MM.1S (cell line): ENCODE data around the gene CEP43.
A peak's percentile ranks its signal among the peaks of the same experiment; 100 is the strongest.
"Not testable (repeated sequence)": the region's sequence is repeated elsewhere in the genome, so short reads cannot be mapped to it uniquely, and the experiment has no call there.

Source experiments
- EZH2 ChIP-seq: fragments of 300-600 bp; sonication (generic); optimal IDR thresholded peaks from 2 replicates; pipeline ENCODE3; 2017; ENCODE audit warnings: low read depth, mild to moderate bottlenecking, antibody characterized with exemption, low read length, mixed read lengths
- TF ChIP-seq, protein P1 (sequence below): fragments of 300-600 bp; sonication (generic); IDR thresholded peaks from 2 replicates; pipeline ENCODE4 v1.5.1; 2016; ENCODE audit warnings: antibody characterized with exemption, low read length, mixed read lengths

DNA sequence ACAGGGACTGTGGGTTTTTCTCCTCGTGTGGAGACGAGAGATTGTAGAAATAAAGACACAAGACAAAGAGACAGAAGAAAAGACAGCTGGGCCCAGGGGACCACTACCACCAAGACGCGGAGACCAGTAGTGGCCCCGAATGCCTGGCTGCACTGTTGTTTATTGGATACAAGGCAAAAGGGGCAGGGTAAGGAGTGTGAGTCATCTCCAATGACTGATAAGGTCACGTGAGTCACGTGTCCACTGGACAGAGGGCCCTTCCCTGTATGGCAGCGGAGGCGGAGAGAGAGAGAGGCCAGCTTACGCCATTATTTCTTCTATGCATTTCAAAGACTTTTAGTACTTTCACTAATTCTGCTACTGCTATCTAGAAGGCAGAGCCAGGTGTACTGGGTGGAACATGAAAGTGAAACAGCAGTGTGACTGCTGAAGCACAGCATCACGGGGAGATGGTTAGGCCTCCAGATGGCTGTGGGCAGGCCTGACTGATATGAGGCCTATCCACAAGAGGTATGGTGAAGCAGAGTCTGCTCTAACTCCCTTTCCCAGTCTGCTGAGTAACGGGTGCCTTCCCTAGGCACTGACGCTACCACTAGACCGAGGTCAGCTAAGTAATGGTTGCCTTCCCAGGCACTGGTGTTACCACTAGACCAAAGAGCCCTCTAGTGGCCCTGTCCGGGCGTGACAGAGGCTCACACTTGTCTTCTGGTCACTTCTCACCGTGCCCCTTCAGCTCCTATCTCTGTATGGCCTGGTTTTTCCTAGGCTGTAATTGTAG lies 48.1 kb upstream of the CEP43 start:
- TF ChIP-seq, protein P1, sequence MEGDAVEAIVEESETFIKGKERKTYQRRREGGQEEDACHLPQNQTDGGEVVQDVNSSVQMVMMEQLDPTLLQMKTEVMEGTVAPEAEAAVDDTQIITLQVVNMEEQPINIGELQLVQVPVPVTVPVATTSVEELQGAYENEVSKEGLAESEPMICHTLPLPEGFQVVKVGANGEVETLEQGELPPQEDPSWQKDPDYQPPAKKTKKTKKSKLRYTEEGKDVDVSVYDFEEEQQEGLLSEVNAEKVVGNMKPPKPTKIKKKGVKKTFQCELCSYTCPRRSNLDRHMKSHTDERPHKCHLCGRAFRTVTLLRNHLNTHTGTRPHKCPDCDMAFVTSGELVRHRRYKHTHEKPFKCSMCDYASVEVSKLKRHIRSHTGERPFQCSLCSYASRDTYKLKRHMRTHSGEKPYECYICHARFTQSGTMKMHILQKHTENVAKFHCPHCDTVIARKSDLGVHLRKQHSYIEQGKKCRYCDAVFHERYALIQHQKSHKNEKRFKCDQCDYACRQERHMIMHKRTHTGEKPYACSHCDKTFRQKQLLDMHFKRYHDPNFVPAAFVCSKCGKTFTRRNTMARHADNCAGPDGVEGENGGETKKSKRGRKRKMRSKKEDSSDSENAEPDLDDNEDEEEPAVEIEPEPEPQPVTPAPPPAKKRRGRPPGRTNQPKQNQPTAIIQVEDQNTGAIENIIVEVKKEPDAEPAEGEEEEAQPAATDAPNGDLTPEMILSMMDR = peak; percentile 44
- TF ChIP-seq EZH2 = not testable (repeated sequence)
